ENCODE measurements around the gene C1RL.

DNA sequence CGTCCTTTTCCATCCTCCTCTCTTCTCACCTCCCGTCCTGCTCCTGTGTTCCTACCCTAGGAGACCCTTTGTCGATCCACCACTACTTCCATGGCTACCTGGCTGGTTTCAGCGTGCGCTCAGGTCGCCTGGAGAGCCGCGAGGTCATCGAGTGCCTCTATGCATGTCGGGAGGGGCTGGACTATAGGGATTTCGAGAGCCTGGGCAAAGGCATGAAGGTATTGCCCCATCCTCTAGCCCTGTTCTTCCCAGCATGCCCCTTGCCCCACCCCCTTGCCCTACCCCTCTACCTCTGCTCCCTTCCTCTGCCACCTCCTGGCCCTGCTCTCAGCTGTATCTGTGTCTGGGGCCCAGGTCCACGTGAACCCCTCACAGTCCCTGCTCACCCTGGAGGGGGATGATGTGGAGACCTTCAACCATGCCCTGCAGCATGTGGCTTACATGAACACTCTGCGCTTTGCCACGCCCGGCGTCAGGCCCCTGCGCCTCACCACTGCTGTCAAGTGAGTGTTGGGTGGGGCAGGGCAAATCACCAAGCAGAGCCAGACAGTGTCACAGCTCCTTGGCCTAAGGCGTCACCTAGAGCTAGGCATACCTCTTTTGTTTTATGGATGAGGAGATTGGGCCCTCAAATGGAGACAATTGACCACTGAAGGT, 33.9 kb upstream of the C1RL start:
- TF ChIP-seq EZH2 (IDR thresholded peaks at IDR 0.05; ENCODE audit: borderline replicate concordance, insufficient read depth, low read depth, low read length, poor library complexity, severe bottlenecking): no peak
- TF ChIP-seq, protein P1, sequence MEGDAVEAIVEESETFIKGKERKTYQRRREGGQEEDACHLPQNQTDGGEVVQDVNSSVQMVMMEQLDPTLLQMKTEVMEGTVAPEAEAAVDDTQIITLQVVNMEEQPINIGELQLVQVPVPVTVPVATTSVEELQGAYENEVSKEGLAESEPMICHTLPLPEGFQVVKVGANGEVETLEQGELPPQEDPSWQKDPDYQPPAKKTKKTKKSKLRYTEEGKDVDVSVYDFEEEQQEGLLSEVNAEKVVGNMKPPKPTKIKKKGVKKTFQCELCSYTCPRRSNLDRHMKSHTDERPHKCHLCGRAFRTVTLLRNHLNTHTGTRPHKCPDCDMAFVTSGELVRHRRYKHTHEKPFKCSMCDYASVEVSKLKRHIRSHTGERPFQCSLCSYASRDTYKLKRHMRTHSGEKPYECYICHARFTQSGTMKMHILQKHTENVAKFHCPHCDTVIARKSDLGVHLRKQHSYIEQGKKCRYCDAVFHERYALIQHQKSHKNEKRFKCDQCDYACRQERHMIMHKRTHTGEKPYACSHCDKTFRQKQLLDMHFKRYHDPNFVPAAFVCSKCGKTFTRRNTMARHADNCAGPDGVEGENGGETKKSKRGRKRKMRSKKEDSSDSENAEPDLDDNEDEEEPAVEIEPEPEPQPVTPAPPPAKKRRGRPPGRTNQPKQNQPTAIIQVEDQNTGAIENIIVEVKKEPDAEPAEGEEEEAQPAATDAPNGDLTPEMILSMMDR (IDR thresholded peaks at IDR 0.05): no peak

Data from B cell (primary cell).